ENCODE data around the gene MUCL3.
"Not testable (repeated sequence)": the region's sequence is repeated elsewhere in the genome, so short reads cannot be mapped to it uniquely, and the experiment has no call there.

Gene MUCL3

GRCh38 chr6:30912746-30913520 lies 27.8 kb upstream of the MUCL3 start:
- DNase-seq (ENCODE audit: low read depth in 1 of 2, low spot score in 1 of 2): no peak

- no peak for DNase-seq (ENCODE audit: low read depth in 1 of 2, low spot score in 1 of 2)
Measured at GRCh38 chr6:30913721-30914075, 27.1 kb upstream of the MUCL3 start.

- DNase-seq (ENCODE audit: low read depth in 1 of 2, low spot score in 1 of 2): peak; percentile 80 to 84
Measured at GRCh38 chr6:30914076-30914853, 26.5 kb upstream of the MUCL3 start, which contains the start of gene VARS2. Gene VARS2 (plus strand): TSS chr6:30914238. CDS start chr6:30914837, 599 bp downstream.

GRCh38 chr6:30914854-30915590 lies 25.8 kb upstream of the MUCL3 start:
- no peak for DNase-seq (ENCODE audit: low read depth in 1 of 2, low spot score in 1 of 2)

GRCh38 chr6:30915591-30915946 lies 25.2 kb upstream of the MUCL3 start:
- no peak for DNase-seq (ENCODE audit: low read depth in 1 of 2, low spot score in 1 of 2)

- DNase-seq (ENCODE audit: low read depth in 1 of 2, low spot score in 1 of 2): no peak
Measured at GRCh38 chr6:30917041-30917440, 23.7 kb upstream of the MUCL3 start.

GRCh38 chr6:30917487-30917886 lies 23.3 kb upstream of the MUCL3 start:
- no peak for DNase-seq (ENCODE audit: low read depth in 1 of 2, low spot score in 1 of 2)

GRCh38 chr6:30918670-30919069 lies 22.1 kb upstream of the MUCL3 start:
- DNase-seq (ENCODE audit: low read depth in 1 of 2, low spot score in 1 of 2): no peak

GRCh38 chr6:30922447-30922852 lies 18.3 kb upstream of the MUCL3 start:
- DNase-seq (ENCODE audit: low read depth in 1 of 2, low spot score in 1 of 2): no peak

GRCh38 chr6:30924040-30924627 lies 16.6 kb upstream of the MUCL3 start:
- not testable (repeated sequence) for DNase-seq (ENCODE audit: low read depth in 1 of 2, low spot score in 1 of 2)

- DNase-seq (ENCODE audit: low read depth in 1 of 2, low spot score in 1 of 2): no peak
Measured at GRCh38 chr6:30926644-30927043, 14.1 kb upstream of the MUCL3 start.

- DNase-seq (ENCODE audit: low read depth in 1 of 2, low spot score in 1 of 2): not testable (repeated sequence)
Measured at GRCh38 chr6:30927080-30927479, 13.7 kb upstream of the MUCL3 start.

- no peak for DNase-seq (ENCODE audit: low read depth in 1 of 2, low spot score in 1 of 2)
Measured at GRCh38 chr6:30928677-30929076, 12.1 kb upstream of the MUCL3 start.

- no peak for DNase-seq (ENCODE audit: low read depth in 1 of 2, low spot score in 1 of 2)
Measured at GRCh38 chr6:30930506-30930905, 10.3 kb upstream of the MUCL3 start.

GRCh38 chr6:30931272-30931671 lies 9.5 kb upstream of the MUCL3 start:
- no peak for DNase-seq (ENCODE audit: low read depth in 1 of 2, low spot score in 1 of 2)

GRCh38 chr6:30931969-30932645 lies 8.7 kb upstream of the MUCL3 start, which contains the start of gene SFTA2:
Gene SFTA2 (minus strand): TSS chr6:30932170. CDS start chr6:30932096, 74 bp downstream.
- DNase-seq (ENCODE audit: low read depth in 1 of 2, low spot score in 1 of 2): no peak

GRCh38 chr6:30932665-30933365 lies 8.0 kb upstream of the MUCL3 start:
- DNase-seq (ENCODE audit: low read depth in 1 of 2, low spot score in 1 of 2): no peak

- no peak for DNase-seq (ENCODE audit: low read depth in 1 of 2, low spot score in 1 of 2)
Measured at GRCh38 chr6:30935018-30935417, 5.8 kb upstream of the MUCL3 start.

- no peak for DNase-seq (ENCODE audit: low read depth in 1 of 2, low spot score in 1 of 2)
Measured at GRCh38 chr6:30937265-30937664, 3.5 kb upstream of the MUCL3 start.

GRCh38 chr6:30938730-30939129 lies 2.0 kb upstream of the MUCL3 start:
- DNase-seq (ENCODE audit: low read depth in 1 of 2, low spot score in 1 of 2): no peak

Data from stimulated activated CD4-positive, alpha-beta T cell treated with anti-CD3 and anti-CD28 coated beads, Interleukin-15, amount 100 ng/mL, for 1 hour (primary cell).